Rectal smooth muscle tissue (tissue), 1 donor: Measurements from ENCODE around the gene HOXA11.

Experiments
- H3K27ac ChIP-seq: one replicate; pipeline ENCODE4 v1.7.0; 2013; ENCODE audit warnings: low read depth, low read length, inconsistent platforms
- H3K27me3 ChIP-seq: one replicate; pipeline ENCODE4 v1.7.0; 2013; ENCODE audit warnings: low read length; ENCODE audit not compliant: control insufficient read depth, insufficient read depth
- H3K36me3 ChIP-seq: one replicate; pipeline ENCODE4 v1.7.0; 2013; ENCODE audit warnings: low read length; ENCODE audit not compliant: control insufficient read depth, insufficient read depth
- H3K4me1 ChIP-seq: one replicate; pipeline ENCODE4 v1.7.0; 2013; ENCODE audit warnings: low read length; ENCODE audit not compliant: control insufficient read depth, insufficient read depth
- H3K4me3 ChIP-seq: one replicate; pipeline ENCODE4 v1.7.0; 2013; ENCODE audit warnings: low read length
- H3K9ac ChIP-seq: one replicate; pipeline ENCODE4 v1.7.0; 2013; ENCODE audit warnings: low read length

The HOXA11 gene

GRCh38 chr7:27150568-27151340 is 34.3 kb downstream of the HOXA11 start:
- Histone ChIP-seq H3K27ac (peak overlapping the region; percentile 96), H3K36me3 (no peaks in the 10 kb centered on the region), H3K4me1 (peaks cover 23% of the 10 kb centered on the region), H3K9ac (peak overlapping the region; percentile 93), H3K4me3 (peak overlapping the region; percentile 90), H3K27me3 (peaks cover 7% of the 10 kb centered on the region)

- Histone ChIP-seq H3K36me3 (peaks cover 6% of the 10 kb centered on the region), H3K27ac (peak overlapping the region; percentile 96), H3K27me3 (peaks cover 7% of the 10 kb centered on the region), H3K9ac (peak overlapping the region; percentile 50), H3K4me3 (peak overlapping the region; percentile 90), H3K4me1 (peaks cover 17% of the 10 kb centered on the region)
These were observed 35.0 kb downstream of the HOXA11 start for GRCh38 chr7:27149842-27150567.

- Histone ChIP-seq H3K4me1 (peaks cover 16% of the 10 kb centered on the region), H3K27ac (peak overlapping the region; percentile 87), H3K36me3 (peaks cover 9% of the 10 kb centered on the region), H3K27me3 (peaks cover 7% of the 10 kb centered on the region), H3K4me3 (peak overlapping the region; percentile 75), H3K9ac (peak overlapping the region; percentile 25)
These were observed 36.0 kb downstream of the HOXA11 start for GRCh38 chr7:27148756-27149641.

GRCh38 chr7:27148031-27148755 is 36.8 kb downstream of the HOXA11 start:
- peaks cover 12% of the 10 kb centered on the region for H3K36me3 ChIP-seq
- H3K9ac ChIP-seq, result peak overlapping the region; percentile 25
- peak overlapping the region; percentile 87 for H3K27ac ChIP-seq
- H3K4me1 ChIP-seq, result peaks cover 16% of the 10 kb centered on the region
- peaks cover 7% of the 10 kb centered on the region for H3K27me3 ChIP-seq
- H3K4me3 ChIP-seq, result peak overlapping the region; percentile 75

GRCh38 chr7:27147199-27148030 is 37.6 kb downstream of the HOXA11 start, which contains the start of gene HOXA6:
TSS of gene HOXA6 (minus strand) at chr7:27147774. CDS start at chr7:27147749, 25 bp downstream.
- H3K27me3 ChIP-seq, result peaks cover 3% of the 10 kb centered on the region
- H3K4me1 ChIP-seq, result peaks cover 14% of the 10 kb centered on the region
- H3K4me3 ChIP-seq, result peak within 1 kb of the TSS; percentile 75
- peak within 1 kb of the TSS; percentile 87 for H3K27ac ChIP-seq
- H3K9ac ChIP-seq, result peak within 1 kb of the TSS; percentile 64
- H3K36me3 ChIP-seq, result peaks cover 12% of the 10 kb centered on the region

GRCh38 chr7:27146491-27147198 is 38.4 kb downstream of the HOXA11 start:
- peak overlapping the region; percentile 87 for H3K27ac ChIP-seq
- peak overlapping the region; percentile 64 for H3K9ac ChIP-seq
- H3K4me1 ChIP-seq, result peaks cover 14% of the 10 kb centered on the region
- H3K36me3 ChIP-seq, result peaks cover 12% of the 10 kb centered on the region
- H3K4me3 ChIP-seq, result peak overlapping the region; percentile 75
- peaks cover under 1% of the 10 kb centered on the region for H3K27me3 ChIP-seq

GRCh38 chr7:27145914-27146412 is 39.1 kb downstream of the HOXA11 start:
- peak overlapping the region; percentile 40 for H3K4me3 ChIP-seq
- peaks cover 14% of the 10 kb centered on the region for H3K4me1 ChIP-seq
- peaks cover 12% of the 10 kb centered on the region for H3K36me3 ChIP-seq
- peak overlapping the region; percentile 52 for H3K27ac ChIP-seq
- H3K9ac ChIP-seq, result no peak overlapping the region
- no peaks in the 10 kb centered on the region for H3K27me3 ChIP-seq

GRCh38 chr7:27145165-27145913 is 39.7 kb downstream of the HOXA11 start:
- Histone ChIP-seq H3K4me3 (peak overlapping the region; percentile 40), H3K4me1 (peaks cover 14% of the 10 kb centered on the region), H3K36me3 (peaks cover 12% of the 10 kb centered on the region), H3K9ac (no peak overlapping the region), H3K27ac (peak overlapping the region; percentile 52), H3K27me3 (no peaks in the 10 kb centered on the region)

GRCh38 chr7:27144781-27145164 is 40.3 kb downstream of the HOXA11 start:
- peaks cover 12% of the 10 kb centered on the region for H3K36me3 ChIP-seq
- H3K27me3 ChIP-seq, result no peaks in the 10 kb centered on the region
- peak overlapping the region; percentile 33 for H3K4me3 ChIP-seq
- H3K9ac ChIP-seq, result no peak overlapping the region
- peak overlapping the region; percentile 52 for H3K27ac ChIP-seq
- peaks cover 14% of the 10 kb centered on the region for H3K4me1 ChIP-seq
